ENCODE measurements around the gene PILRB.

DNA sequence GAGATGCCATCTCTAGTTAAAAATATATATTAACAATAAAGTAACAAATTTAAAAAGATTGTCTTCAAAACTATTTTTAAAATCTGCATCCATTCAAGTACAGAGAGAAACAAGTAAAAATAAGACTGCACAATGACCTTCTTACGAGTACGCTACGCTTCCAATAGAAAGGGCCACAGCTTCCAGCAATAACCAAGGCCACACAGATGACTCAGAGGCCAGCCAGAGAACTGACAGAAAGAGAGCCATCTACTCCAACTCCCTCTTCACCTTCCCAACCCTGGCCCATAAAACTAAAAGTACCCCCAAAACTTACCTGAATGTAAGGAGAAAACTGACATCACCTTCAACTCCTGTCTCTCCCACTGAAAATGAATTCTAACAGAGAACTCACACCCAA lies 42.1 kb downstream of the PILRB start:
- TF ChIP-seq POLR2A (IDR thresholded peaks at IDR 0.05; ENCODE audit: low read depth, low read length) (no peak), POLR2AphosphoS5 (IDR thresholded peaks at IDR 0.05; ENCODE audit: low read depth, low read length) (no peak)

Measured in GM12892 (cell line).